Measurements from ENCODE around the gene PTPRT. TPM values are rescaled to one million over a fixed set of nuclear protein-coding genes. Genes with fewer than 3 reads are reported as not detected.

Gene PTPRT
- total RNA-seq, 1 experiment from 2014 or later = 0.13 TPM

- H4K5ac ChIP-seq (ENCODE audit: insufficient read length, low read depth, low read length) = no peak overlapping the region
- H3K23me2 ChIP-seq (ENCODE audit: insufficient read length, low read depth, low read length, poor library complexity, severe bottlenecking) = no peaks in the 10 kb centered on the region
- H3K79me1 ChIP-seq (ENCODE audit: insufficient read depth, low read depth, low read length, poor library complexity, severe bottlenecking) = no peaks in the 10 kb centered on the region
- no peaks in the 10 kb centered on the region for H3K9me3 ChIP-seq (ENCODE audit: control insufficient read depth, low read depth, low read length)
- no peaks in the 10 kb centered on the region for H3K4me1 ChIP-seq (ENCODE audit: insufficient read depth, low read length)
- H3K18ac ChIP-seq (ENCODE audit: insufficient read length, low read depth, low read length) = no peak overlapping the region
- no CpG with 5 or more reads among the region's 14 CpGs for WGBS (ENCODE audit: extremely low coverage, insufficient read length, low lambda C conversion rate)
- no peak overlapping the region for H2AFZ ChIP-seq (ENCODE audit: low read length)
- H3K14ac ChIP-seq (ENCODE audit: insufficient read depth, low read length) = no peak overlapping the region
- DNase-seq = no peak
- H3K9me3 Mint-ChIP-seq = no peaks in the 10 kb centered on the region
- no peak overlapping the region for H3K9ac ChIP-seq (ENCODE audit: extremely low read depth, insufficient read length, low read length)
- no peak overlapping the region for H2BK12ac ChIP-seq (ENCODE audit: insufficient read length, low read depth, low read length)
- H3K4ac ChIP-seq (ENCODE audit: low read depth, low read length) = no peak overlapping the region
- H3K36me3 Mint-ChIP-seq (ENCODE audit: insufficient read depth in 1 of 3, low read depth in 3 of 3) = no peaks in the 10 kb centered on the region
- peaks cover 2% of the 10 kb centered on the region; the same call in 1 of the 2 replicates for H3K27me3 Mint-ChIP-seq (ENCODE audit: low read depth)
- H2BK20ac ChIP-seq (ENCODE audit: low read depth, low read length, poor library complexity, severe bottlenecking) = no peak overlapping the region
- H3K27ac ChIP-seq (ENCODE audit: insufficient read length, low read depth, low read length) = no peak overlapping the region
- H4K91ac ChIP-seq (ENCODE audit: insufficient read length, low read depth, low read length) = no peak overlapping the region
- H4K20me1 ChIP-seq (ENCODE audit: control insufficient read depth, insufficient read depth, insufficient read length) = no peaks in the 10 kb centered on the region
- no peaks in the 10 kb centered on the region for H3K27me3 ChIP-seq (ENCODE audit: insufficient read depth, low read length)
- H4K8ac ChIP-seq (replicated peaks; ENCODE audit: insufficient read length, low read depth, low read length) = no peak overlapping the region
- H3K23ac ChIP-seq (ENCODE audit: insufficient read length, low read depth, low read length) = no peak overlapping the region
- no peak overlapping the region for H3K4me2 ChIP-seq (ENCODE audit: insufficient read depth, insufficient read length, low read length)
- no peak overlapping the region for H2BK5ac ChIP-seq (ENCODE audit: insufficient read length, low read length)
- no peak overlapping the region for H2AK5ac ChIP-seq (ENCODE audit: insufficient read length, low read length)
- no peak overlapping the region for H2BK15ac ChIP-seq (ENCODE audit: low read depth, low read length)
- no peak overlapping the region; a peak in 1 of 7 replicates for H3K27ac Mint-ChIP-seq
- H3K4me1 Mint-ChIP-seq = no peaks in the 10 kb centered on the region
- TF ChIP-seq CTCF (conservative IDR thresholded peaks at IDR 0.05) = no peak
- no peak overlapping the region for H2BK120ac ChIP-seq (ENCODE audit: low read depth, low read length, poor library complexity, severe bottlenecking)
- no peak overlapping the region for H3K4me3 Mint-ChIP-seq
- H3K56ac ChIP-seq (ENCODE audit: insufficient read length, low read depth, low read length) = no peak overlapping the region
- no peaks in the 10 kb centered on the region for H3K79me2 ChIP-seq (ENCODE audit: insufficient read depth, low read length)
- no peak overlapping the region for H3T11ph ChIP-seq (ENCODE audit: low read length)
Measured at GRCh38 chr20:42093542-42094440, 1095.9 kb downstream of the PTPRT start.
